Body of pancreas (tissue), 4 donors: ENCODE data around the gene UBE2N. TPM values are rescaled to one million over a fixed set of nuclear protein-coding genes. Genes with fewer than 3 reads are reported as not detected.
A peak's percentile ranks its signal among the peaks of the same experiment; 100 is the strongest.

Source experiments
- ATAC-seq: fragments of 150-250 bp; one replicate; pipeline ENCODE4 v1.9.1; 2016
- DNase-seq, 4 donors: peaks; one replicate each; pipeline ENCODE4 v3.0.0-alpha.2; 2019
- H3K27ac ChIP-seq, 4 donors: fragments of 200-600 bp; sonication (generic); 1 replicate in 3 of 4; 2 replicates in 1 of 4; pipeline versions ENCODE4 v1.5.1 to v1.6.1; 2016 to 2019; ENCODE audit warnings: mild to moderate bottlenecking in 1 of 4, mixed read lengths in 1 of 4, moderate library complexity in 1 of 4
- H3K27me3 ChIP-seq, 2 donors: fragments of 200-600 bp; sonication (generic); one replicate each; pipeline ENCODE4 v1.6.0; 2016; ENCODE audit warnings: mild to moderate bottlenecking in 1 of 2
- H3K36me3 ChIP-seq, 2 donors: fragments of 200-600 bp; sonication (generic); replicated peaks in 1 of 2; 2 replicates each; pipeline ENCODE4 v1.5.1; 2016; ENCODE audit warnings: low read depth in 2 of 2; ENCODE audit not compliant: insufficient read depth in 1 of 2
- H3K4me1 ChIP-seq: fragments of 200-600 bp; sonication (generic); one replicate; pipeline ENCODE4 v1.6.0; 2016
- H3K4me3 ChIP-seq, 2 donors: fragments of 200-600 bp; sonication (generic); 1 replicate in 1 of 2; 2 replicates in 1 of 2; pipeline ENCODE4 v1.5.1; 2016 to 2019
- H3K9me3 ChIP-seq, 3 donors: fragments of 200-600 bp; sonication (generic); 1 replicate in 2 of 3; 2 replicates in 1 of 3; pipeline ENCODE4 v1.5.1; 2016
- POLR2A ChIP-seq, 3 donors: fragments of 450-650 bp; IDR thresholded peaks; one replicate each; pipeline ENCODE4 v1.6.1; 2016; ENCODE audit warnings: antibody characterized with exemption in 3 of 3, mild to moderate bottlenecking in 2 of 3
- WGBS, 2 donors: methylation state at CpG; one replicate each; pipeline ENCODE4 v1.1.5; 2017; 5-methylcytosine and 5-hydroxymethylcytosine counted together
- intact Hi-C: fragments of 100-400 bp; cut with DNase I; formaldehyde crosslinking; loops from one replicate; pipeline ENCODE4 v1.15.1; 2023
- total RNA-seq, 2 donors: library from RNA; depleted of rRNA; stranded (reverse); fragments of >200 nt; gene quantifications; one replicate each; pipeline ENCODE4 v1.1.0, GENCODE V29; 2016
- TF ChIP-seq, protein P1 (sequence below), 7 experiments: fragments of 450-650 bp in 4 of 7; fragments of 200-600 bp in 3 of 7; sonication (generic) in 3 of 7; IDR thresholded peaks; one replicate each; pipeline ENCODE4 v1.5.1; 2016 to 2019; ENCODE audit warnings: antibody characterized with exemption in 7 of 7

UBE2N gene
- total RNA-seq, 2 donors from 2014 or later, result 6.9 to 11.2 TPM

DNA sequence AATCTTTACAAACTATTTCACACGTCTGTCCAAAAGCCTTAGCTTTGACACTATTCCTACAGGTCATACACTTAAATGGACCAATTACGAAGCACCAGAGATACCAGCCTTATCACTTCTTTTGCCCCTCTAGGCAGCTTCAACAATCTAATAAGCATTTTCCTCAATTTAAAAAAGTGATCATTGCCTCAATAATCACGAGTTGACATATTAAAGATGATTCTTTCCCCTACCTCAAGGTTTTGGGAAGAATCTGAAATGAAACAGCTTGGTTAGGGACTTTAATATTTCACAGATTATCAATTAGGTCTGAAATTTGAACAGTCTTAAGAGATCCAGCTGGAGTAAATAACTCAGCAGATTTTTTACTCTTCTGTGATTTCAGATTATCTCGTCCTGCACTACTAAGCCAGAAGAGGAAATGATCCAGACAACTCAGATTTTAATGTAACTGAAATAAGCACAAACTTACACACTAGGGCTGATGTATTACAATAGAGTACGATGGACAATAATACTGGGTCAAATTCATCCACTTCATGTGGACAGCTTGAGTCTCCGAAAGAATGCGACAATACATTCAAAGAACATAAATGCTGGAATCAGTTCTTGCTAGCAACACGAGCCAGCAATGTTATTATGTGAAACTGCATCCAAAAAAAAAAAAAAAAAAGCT, 15.9 kb downstream of the UBE2N start:
- intact Hi-C loops, result no loop called here
- no peak for ATAC-seq
- H3K36me3 ChIP-seq, result no peaks in the 10 kb centered on the region
- no peak overlapping the region for H3K27ac ChIP-seq
- H3K9me3 ChIP-seq, result no peaks in the 10 kb centered on the region
- no peaks in the 10 kb centered on the region for H3K27me3 ChIP-seq
- 51 to 62% methylated on average over 8 of the region's 8 CpGs for WGBS, 2 donors
- H3K4me3 ChIP-seq, result no peak overlapping the region
- TF ChIP-seq, protein P1, sequence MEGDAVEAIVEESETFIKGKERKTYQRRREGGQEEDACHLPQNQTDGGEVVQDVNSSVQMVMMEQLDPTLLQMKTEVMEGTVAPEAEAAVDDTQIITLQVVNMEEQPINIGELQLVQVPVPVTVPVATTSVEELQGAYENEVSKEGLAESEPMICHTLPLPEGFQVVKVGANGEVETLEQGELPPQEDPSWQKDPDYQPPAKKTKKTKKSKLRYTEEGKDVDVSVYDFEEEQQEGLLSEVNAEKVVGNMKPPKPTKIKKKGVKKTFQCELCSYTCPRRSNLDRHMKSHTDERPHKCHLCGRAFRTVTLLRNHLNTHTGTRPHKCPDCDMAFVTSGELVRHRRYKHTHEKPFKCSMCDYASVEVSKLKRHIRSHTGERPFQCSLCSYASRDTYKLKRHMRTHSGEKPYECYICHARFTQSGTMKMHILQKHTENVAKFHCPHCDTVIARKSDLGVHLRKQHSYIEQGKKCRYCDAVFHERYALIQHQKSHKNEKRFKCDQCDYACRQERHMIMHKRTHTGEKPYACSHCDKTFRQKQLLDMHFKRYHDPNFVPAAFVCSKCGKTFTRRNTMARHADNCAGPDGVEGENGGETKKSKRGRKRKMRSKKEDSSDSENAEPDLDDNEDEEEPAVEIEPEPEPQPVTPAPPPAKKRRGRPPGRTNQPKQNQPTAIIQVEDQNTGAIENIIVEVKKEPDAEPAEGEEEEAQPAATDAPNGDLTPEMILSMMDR (IDR thresholded peaks at IDR 0.05), result no peak
- TF ChIP-seq POLR2A (IDR thresholded peaks at IDR 0.05), result no peak
- peaks cover 67% of the 10 kb centered on the region for H3K4me1 ChIP-seq
- no peak for DNase-seq

GRCh38 chr12:93422050-93422449, 19.7 kb downstream of the UBE2N start:
- whole genome bisulfite sequencing, 2 donors, result 59 to 62% methylated on average over 2 of the region's 2 CpGs
- DNase-seq, result no peak
- Histone ChIP-seq H3K36me3 (no peaks in the 10 kb centered on the region), H3K27me3 (no peaks in the 10 kb centered on the region), H3K9me3 (no peaks in the 10 kb centered on the region), H3K4me3 (no peak overlapping the region), H3K4me1 (peaks cover 39% of the 10 kb centered on the region), H3K27ac (no peak overlapping the region)
- intact Hi-C loops, result no loop called here
- TF ChIP-seq, protein P1 (IDR thresholded peaks at IDR 0.05), result no peak
- TF ChIP-seq POLR2A (IDR thresholded peaks at IDR 0.05), result no peak
- ATAC-seq, result no peak

DNA sequence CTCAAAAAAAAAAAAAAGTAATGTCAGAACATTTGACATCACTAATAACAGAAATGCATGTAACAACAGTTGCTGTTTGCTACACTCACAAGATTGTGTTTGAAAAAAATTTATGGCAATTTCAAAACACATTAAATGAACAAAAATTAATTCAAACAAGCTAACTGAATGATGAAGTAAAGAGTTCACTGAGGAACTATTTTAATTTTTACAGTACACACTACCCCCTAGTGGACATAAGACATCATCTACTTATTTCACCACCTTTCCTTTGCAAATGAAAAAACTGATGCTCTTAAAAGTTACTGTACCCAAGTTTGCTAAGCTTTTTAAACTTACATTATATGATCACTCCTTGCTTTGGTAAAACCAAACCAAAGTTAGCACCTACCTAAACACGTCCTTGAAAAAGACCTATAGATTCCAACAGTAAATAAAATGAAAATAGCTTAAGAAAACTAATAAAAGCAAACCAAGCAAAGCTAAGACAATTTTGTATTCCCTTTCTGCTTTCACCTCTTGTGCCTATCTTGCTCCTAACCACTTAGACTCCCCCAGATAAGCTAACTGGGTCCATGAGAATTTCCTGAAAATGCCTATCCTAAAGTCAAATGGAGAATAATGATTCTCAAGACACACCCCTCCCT, 22.2 kb downstream of the UBE2N start:
- no peaks in the 10 kb centered on the region for H3K36me3 ChIP-seq
- no peaks in the 10 kb centered on the region for H3K27me3 ChIP-seq
- no peaks in the 10 kb centered on the region for H3K9me3 ChIP-seq
- H3K4me1 ChIP-seq, result peaks cover 25% of the 10 kb centered on the region
- TF ChIP-seq, protein P1 (IDR thresholded peaks at IDR 0.05), result peak in 6 of 7 experiments; percentile 45 to 73 (median 64)
- no peak for TF ChIP-seq POLR2A (IDR thresholded peaks at IDR 0.05)
- intact Hi-C loops, result no loop called here
- DNase-seq (no peak), ATAC-seq (peak; percentile 77)
- H3K4me3 ChIP-seq, result no peak overlapping the region
- H3K27ac ChIP-seq, result no peak overlapping the region
- 5 to 16% methylated on average over 1 of the region's 1 CpG for WGBS, 2 donors

- no peak for ATAC-seq
- intact Hi-C loops, result no loop called here
- WGBS, 2 donors, result 76 to 93% methylated on average over 4 of the region's 4 CpGs
- peaks cover 18% of the 10 kb centered on the region for H3K4me1 ChIP-seq
- DNase-seq, result no peak
- TF ChIP-seq, protein P1 (IDR thresholded peaks at IDR 0.05), result no peak
- no peak for TF ChIP-seq POLR2A (IDR thresholded peaks at IDR 0.05)
- H3K27me3 ChIP-seq, result no peaks in the 10 kb centered on the region
- no peak overlapping the region for H3K4me3 ChIP-seq
- H3K36me3 ChIP-seq, result no peaks in the 10 kb centered on the region
- no peaks in the 10 kb centered on the region for H3K9me3 ChIP-seq
- no peak overlapping the region for H3K27ac ChIP-seq
These were observed 23.7 kb downstream of the UBE2N start for GRCh38 chr12:93417967-93418480.
